Measurements from ENCODE around the gene ADIPOR1. TPM values are rescaled to one million over a fixed set of nuclear protein-coding genes. Genes with fewer than 3 reads are reported as not detected.
"Not testable (repeated sequence)": the region's sequence is repeated elsewhere in the genome, so short reads cannot be mapped to it uniquely, and the experiment has no call there.

Gene ADIPOR1
- total RNA-seq, 1 donor from 2014 or later, result 72.3 TPM

GRCh38 chr1:202932476-202932875, 25.6 kb downstream of the ADIPOR1 start:
- TF ChIP-seq, protein P1, sequence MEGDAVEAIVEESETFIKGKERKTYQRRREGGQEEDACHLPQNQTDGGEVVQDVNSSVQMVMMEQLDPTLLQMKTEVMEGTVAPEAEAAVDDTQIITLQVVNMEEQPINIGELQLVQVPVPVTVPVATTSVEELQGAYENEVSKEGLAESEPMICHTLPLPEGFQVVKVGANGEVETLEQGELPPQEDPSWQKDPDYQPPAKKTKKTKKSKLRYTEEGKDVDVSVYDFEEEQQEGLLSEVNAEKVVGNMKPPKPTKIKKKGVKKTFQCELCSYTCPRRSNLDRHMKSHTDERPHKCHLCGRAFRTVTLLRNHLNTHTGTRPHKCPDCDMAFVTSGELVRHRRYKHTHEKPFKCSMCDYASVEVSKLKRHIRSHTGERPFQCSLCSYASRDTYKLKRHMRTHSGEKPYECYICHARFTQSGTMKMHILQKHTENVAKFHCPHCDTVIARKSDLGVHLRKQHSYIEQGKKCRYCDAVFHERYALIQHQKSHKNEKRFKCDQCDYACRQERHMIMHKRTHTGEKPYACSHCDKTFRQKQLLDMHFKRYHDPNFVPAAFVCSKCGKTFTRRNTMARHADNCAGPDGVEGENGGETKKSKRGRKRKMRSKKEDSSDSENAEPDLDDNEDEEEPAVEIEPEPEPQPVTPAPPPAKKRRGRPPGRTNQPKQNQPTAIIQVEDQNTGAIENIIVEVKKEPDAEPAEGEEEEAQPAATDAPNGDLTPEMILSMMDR (IDR thresholded peaks at IDR 0.05), result no peak
- Mint-ChIP-seq H3K27ac (ENCODE audit: unreplicated experiment) (no peak overlapping the region), H3K27me3 (ENCODE audit: unreplicated experiment) (peaks cover 28% of the 10 kb centered on the region), H3K4me1 (ENCODE audit: unreplicated experiment) (no peaks in the 10 kb centered on the region), H3K4me3 (ENCODE audit: unreplicated experiment) (no peak overlapping the region), H3K9me3 (ENCODE audit: unreplicated experiment) (peaks cover 10% of the 10 kb centered on the region), H3K36me3 (ENCODE audit: unreplicated experiment) (no peaks in the 10 kb centered on the region)
- no peak for DNase-seq (ENCODE audit: extremely low spot score, unreplicated experiment)

DNA sequence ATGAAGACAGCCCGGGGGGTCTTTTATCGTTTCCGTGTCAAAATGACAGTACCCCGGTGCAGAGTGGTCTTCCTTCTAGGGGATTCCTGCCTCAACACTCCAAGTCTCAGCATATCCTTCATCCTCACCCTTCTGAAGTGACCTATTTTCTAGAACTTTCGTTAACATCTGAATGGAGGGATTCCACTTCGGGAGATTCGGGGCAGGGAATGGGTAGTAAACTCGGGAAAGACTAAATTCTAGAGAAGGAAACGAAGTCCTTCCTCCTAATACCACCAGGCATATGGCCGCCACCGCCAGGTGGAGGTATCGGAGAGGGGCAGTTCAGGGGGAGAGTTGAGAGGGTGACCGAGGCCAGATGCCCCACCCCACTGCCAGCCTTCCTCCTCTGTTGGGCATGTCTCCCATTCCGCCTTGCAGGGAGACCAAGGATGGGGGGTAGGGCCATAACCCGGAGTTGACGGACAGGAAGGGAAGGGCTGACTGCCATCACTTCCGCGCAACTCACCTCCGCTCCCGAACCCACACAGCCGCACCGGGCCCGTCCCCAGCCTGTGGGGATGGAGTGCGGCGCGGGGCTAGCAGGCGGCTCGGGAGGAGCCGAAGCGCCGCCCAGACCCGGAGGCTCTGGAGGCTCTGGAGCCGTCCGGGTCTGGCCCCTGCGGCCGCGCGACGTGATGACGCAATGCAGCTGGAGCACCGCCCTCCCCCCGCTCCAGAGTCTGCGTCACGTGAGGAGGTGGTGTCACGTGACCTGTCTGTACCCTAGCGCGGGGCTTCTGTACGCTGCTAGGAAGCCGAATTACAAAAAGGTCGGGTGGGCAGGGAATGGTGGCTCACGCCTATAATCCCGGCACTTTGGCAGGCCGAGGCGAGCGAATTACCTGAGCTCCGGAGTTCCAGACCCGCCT, 31.3 kb downstream of the ADIPOR1 start, which contains the start of gene KLHL12:
TSS of gene KLHL12 (minus strand) at position 654 of the 911 bp plus-strand sequence. CDS start 2,072 bp downstream, outside the sequence.
- TF ChIP-seq, protein P1 (IDR thresholded peaks at IDR 0.05), result peak; percentile 68
- peaks cover 4% of the 10 kb centered on the region for H3K27me3 Mint-ChIP-seq (ENCODE audit: unreplicated experiment)
- DNase-seq (ENCODE audit: extremely low spot score, unreplicated experiment), result peak; percentile 99

DNA sequence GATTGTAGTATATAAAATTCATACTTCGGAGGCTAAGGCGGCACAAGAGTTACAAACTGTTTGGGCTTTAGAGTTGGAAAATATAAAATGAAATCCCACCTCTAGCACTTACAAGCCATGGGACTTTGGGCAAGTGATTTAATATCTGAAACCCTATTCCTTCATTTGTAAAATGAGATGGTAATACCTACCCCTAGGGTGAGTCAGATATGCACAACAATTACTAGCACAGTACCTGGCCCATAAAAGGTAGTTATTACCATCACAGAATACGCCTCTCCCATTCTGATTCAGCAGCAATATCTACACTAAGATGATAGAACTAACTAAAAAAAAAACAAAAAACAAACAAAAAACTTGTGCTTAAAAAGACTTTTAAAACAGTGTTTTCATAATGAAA, 34.6 kb downstream of the ADIPOR1 start:
- Mint-ChIP-seq H3K27me3 (ENCODE audit: unreplicated experiment) (no peaks in the 10 kb centered on the region), H3K36me3 (ENCODE audit: unreplicated experiment) (peaks cover 25% of the 10 kb centered on the region), H3K27ac (ENCODE audit: unreplicated experiment) (peak overlapping the region; percentile 61), H3K4me3 (ENCODE audit: unreplicated experiment) (no peak overlapping the region), H3K4me1 (ENCODE audit: unreplicated experiment) (peaks cover 19% of the 10 kb centered on the region), H3K9me3 (ENCODE audit: unreplicated experiment) (no peaks in the 10 kb centered on the region)
- TF ChIP-seq, protein P1 (IDR thresholded peaks at IDR 0.05), result no peak
- no peak for DNase-seq (ENCODE audit: extremely low spot score, unreplicated experiment)

More for the DNA sequence above, 31.3 kb downstream of the ADIPOR1 start, which contains the start of gene KLHL12:
- H3K4me1 Mint-ChIP-seq (ENCODE audit: unreplicated experiment), result peaks cover 19% of the 10 kb centered on the region
- peaks cover 19% of the 10 kb centered on the region for H3K36me3 Mint-ChIP-seq (ENCODE audit: unreplicated experiment)
- peak within 1 kb of the TSS; percentile 91 for H3K27ac Mint-ChIP-seq (ENCODE audit: unreplicated experiment)
- H3K4me3 Mint-ChIP-seq (ENCODE audit: unreplicated experiment), result peak within 1 kb of the TSS; percentile 88
- H3K9me3 Mint-ChIP-seq (ENCODE audit: unreplicated experiment), result no peaks in the 10 kb centered on the region

DNA sequence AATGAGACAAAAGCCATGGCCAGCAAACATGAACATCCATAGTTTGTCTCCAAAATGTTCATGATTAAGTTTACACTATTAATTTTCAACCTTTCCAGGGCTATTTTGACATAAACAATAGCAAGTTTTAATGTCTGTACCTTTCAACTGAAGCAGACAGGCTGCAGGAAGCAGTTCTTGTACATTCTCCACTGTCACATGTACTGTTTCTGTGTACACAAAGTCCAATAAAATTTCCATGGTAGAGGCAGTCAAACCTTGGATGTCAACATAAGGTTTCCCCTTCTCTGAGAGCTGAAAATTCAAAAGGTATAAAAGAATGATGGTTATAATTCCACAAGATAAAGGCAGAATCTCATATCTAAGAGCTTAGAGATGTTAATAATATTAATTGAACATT, 38.5 kb downstream of the ADIPOR1 start:
- H3K9me3 Mint-ChIP-seq (ENCODE audit: unreplicated experiment), result no peaks in the 10 kb centered on the region
- no peaks in the 10 kb centered on the region for H3K27me3 Mint-ChIP-seq (ENCODE audit: unreplicated experiment)
- peaks cover 29% of the 10 kb centered on the region for H3K36me3 Mint-ChIP-seq (ENCODE audit: unreplicated experiment)
- TF ChIP-seq, protein P1 (IDR thresholded peaks at IDR 0.05), result no peak
- H3K4me3 Mint-ChIP-seq (ENCODE audit: unreplicated experiment), result no peak overlapping the region
- H3K4me1 Mint-ChIP-seq (ENCODE audit: unreplicated experiment), result peaks cover 5% of the 10 kb centered on the region
- no peak overlapping the region for H3K27ac Mint-ChIP-seq (ENCODE audit: unreplicated experiment)
- DNase-seq (ENCODE audit: extremely low spot score, unreplicated experiment), result no peak

- TF ChIP-seq, protein P1 (IDR thresholded peaks at IDR 0.05), result no peak
- H3K36me3 Mint-ChIP-seq (ENCODE audit: unreplicated experiment), result peaks cover 42% of the 10 kb centered on the region
- DNase-seq (ENCODE audit: extremely low spot score, unreplicated experiment), result no peak
- no peak overlapping the region for H3K4me3 Mint-ChIP-seq (ENCODE audit: unreplicated experiment)
- no peaks in the 10 kb centered on the region for H3K27me3 Mint-ChIP-seq (ENCODE audit: unreplicated experiment)
- no peak overlapping the region for H3K27ac Mint-ChIP-seq (ENCODE audit: unreplicated experiment)
- H3K9me3 Mint-ChIP-seq (ENCODE audit: unreplicated experiment), result no peaks in the 10 kb centered on the region
- no peaks in the 10 kb centered on the region for H3K4me1 Mint-ChIP-seq (ENCODE audit: unreplicated experiment)
Observed at GRCh38 chr1:202915146-202915545, 43.0 kb downstream of the ADIPOR1 start.

GRCh38 chr1:202912476-202912875, 45.6 kb downstream of the ADIPOR1 start:
- peaks cover 48% of the 10 kb centered on the region for H3K36me3 Mint-ChIP-seq (ENCODE audit: unreplicated experiment)
- not testable (repeated sequence) for H3K27ac Mint-ChIP-seq (ENCODE audit: unreplicated experiment); H3K4me3 Mint-ChIP-seq (ENCODE audit: unreplicated experiment); H3K27me3 Mint-ChIP-seq (ENCODE audit: unreplicated experiment); H3K9me3 Mint-ChIP-seq (ENCODE audit: unreplicated experiment); DNase-seq (ENCODE audit: extremely low spot score, unreplicated experiment); H3K4me1 Mint-ChIP-seq (ENCODE audit: unreplicated experiment)

All from osteocyte (in vitro differentiated cells).